ENCODE measurements around the gene PRKCZ. TPM values are rescaled to one million over a fixed set of nuclear protein-coding genes. Genes with fewer than 3 reads are reported as not detected.

The PRKCZ gene
- total RNA-seq, 1 experiment from 2014 or later: 56.8 TPM

DNA sequence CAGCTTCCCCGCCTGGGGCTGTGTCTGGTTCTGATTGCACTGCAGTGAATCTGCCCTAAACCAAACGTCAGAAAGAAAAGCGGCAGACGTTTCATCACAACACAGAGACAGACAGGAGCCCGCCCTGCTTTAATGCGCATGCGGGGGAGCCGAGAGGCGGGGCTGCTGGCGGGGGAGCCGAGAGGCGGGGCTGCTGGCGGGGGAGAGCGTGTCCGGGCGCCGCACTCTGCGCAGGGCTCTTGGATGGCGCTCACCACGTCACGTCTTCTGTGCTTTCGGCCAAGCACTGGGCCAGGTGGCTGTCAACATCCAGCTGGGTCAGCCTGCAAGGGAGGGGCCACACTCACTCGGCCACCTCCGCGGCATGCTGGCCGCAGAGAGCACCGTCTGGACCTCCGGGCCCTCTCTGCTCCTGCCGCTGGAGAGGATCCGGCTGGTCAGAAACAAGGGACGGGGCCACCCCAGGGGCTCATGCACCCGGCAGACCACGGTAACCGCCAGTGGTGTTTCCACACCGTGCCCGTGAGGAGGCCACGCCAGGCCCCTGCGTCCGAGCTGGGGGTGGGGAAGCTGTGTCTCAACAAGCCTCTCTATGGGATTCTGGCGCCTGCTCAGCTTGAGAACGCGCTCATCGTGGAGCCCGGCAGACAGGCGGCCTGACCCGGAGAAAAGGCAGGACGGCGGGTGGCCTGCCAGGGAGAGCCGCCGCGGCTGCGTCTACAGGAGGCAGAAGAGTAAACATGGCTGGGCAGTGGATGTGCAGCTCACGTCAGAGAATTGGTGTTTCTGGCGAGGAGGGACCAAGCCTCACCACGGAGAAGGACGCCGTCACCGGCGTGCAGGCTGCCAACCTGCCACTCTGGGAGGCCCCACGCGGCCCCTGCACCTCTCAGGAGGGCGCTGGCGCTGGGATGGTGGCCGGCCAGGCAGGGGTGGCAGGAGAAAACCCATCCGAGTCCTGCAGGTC lies 139.5 kb downstream of the PRKCZ start:
- Histone ChIP-seq H3K79me2 (ENCODE audit: low read length) (peaks cover 43% of the 10 kb centered on the region), H3K9ac (ENCODE audit: low read length) (peak overlapping the region; percentile 81), H3K4me2 (ENCODE audit: low read length) (peak overlapping the region; percentile 92), H4K20me1 (ENCODE audit: low read length) (no peaks in the 10 kb centered on the region), H2AFZ (ENCODE audit: low read length) (peak overlapping the region; percentile 60), H3K27me3 (ENCODE audit: low read length) (no peaks in the 10 kb centered on the region), H3F3A (ENCODE audit: low read length, unreplicated experiment) (no peaks in the 10 kb centered on the region), H3K9me3 (ENCODE audit: low read length) (no peaks in the 10 kb centered on the region), H3K4me1 (ENCODE audit: insufficient read depth, low read length) (peaks cover 45% of the 10 kb centered on the region), H3K27ac (ENCODE audit: low read length) (peak overlapping the region; percentile 78), H3K9me2 (replicated peaks; ENCODE audit: low read length) (no peaks in the 10 kb centered on the region), H3K4me3 (ENCODE audit: low read length) (peak overlapping the region; percentile 70), H3K36me3 (ENCODE audit: low read depth, low read length) (no peaks in the 10 kb centered on the region; the same call in 1 of the 2 replicates)
- CTCF ChIA-PET: interaction anchor here (0.7 to 1.7 kb wide), 4 partner anchors 15 to 1068 kb away, joined by 3 to 5 read pairs (median 4); no protein-coding TSS in a partner anchor
- BruUV-seq (replicated peaks): TSS peak; percentile 66
- intact Hi-C loops (cut with micrococcal nuclease): loop anchor here (5.0 kb wide), 1 partner anchor 358 kb away; no protein-coding TSS in a partner anchor
- POLR2A ChIA-PET (ENCODE audit: unreplicated experiment): interaction anchor here (0.6 to 1.1 kb wide), 3 partner anchors 10 to 38 kb away, joined by 5 to 6 read pairs (median 5); no protein-coding TSS in a partner anchor
- ATAC-seq (peak; percentile 90), DNase-seq (peak; percentile 99)
- TF ChIP-seq EZH2phosphoT487 (IDR thresholded peaks at IDR 0.05; ENCODE audit: borderline replicate concordance, low read length): no peak
- TF ChIP-seq EZH2 (IDR thresholded peaks at IDR 0.05; ENCODE audit: low read length, unreplicated experiment): no peak
- TF ChIP-seq, protein P1, sequence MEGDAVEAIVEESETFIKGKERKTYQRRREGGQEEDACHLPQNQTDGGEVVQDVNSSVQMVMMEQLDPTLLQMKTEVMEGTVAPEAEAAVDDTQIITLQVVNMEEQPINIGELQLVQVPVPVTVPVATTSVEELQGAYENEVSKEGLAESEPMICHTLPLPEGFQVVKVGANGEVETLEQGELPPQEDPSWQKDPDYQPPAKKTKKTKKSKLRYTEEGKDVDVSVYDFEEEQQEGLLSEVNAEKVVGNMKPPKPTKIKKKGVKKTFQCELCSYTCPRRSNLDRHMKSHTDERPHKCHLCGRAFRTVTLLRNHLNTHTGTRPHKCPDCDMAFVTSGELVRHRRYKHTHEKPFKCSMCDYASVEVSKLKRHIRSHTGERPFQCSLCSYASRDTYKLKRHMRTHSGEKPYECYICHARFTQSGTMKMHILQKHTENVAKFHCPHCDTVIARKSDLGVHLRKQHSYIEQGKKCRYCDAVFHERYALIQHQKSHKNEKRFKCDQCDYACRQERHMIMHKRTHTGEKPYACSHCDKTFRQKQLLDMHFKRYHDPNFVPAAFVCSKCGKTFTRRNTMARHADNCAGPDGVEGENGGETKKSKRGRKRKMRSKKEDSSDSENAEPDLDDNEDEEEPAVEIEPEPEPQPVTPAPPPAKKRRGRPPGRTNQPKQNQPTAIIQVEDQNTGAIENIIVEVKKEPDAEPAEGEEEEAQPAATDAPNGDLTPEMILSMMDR (conservative IDR thresholded peaks at IDR 0.05; ENCODE audit: low read depth, low read length): no peak

DNA sequence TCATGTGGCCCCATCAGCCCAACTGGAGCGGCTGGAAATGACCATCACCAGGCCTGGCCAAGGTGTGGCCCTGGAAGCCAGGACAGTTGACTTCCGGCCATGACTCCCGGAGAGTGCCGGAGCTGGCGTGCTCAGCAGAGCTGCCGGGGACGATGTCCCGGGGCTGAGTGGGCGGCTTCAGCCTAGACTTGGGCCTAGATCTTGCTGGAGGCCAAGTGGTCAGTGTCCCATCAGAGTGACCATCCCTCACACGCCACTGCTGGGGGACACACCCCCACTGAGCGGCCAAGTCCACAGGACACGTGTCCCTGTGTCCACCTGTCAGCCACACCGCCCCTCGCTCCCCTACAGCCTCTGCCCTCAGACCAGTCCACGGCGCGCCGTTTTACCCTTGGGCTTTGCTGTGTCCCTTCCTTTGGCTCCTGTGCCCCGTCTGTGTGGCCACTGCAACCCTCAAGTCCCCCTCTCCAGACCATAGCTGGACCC lies 140.3 kb downstream of the PRKCZ start:
- no peaks in the 10 kb centered on the region for H3K9me3 ChIP-seq (ENCODE audit: low read length)
- H3K9me2 ChIP-seq (replicated peaks; ENCODE audit: low read length): no peaks in the 10 kb centered on the region
- peaks cover 49% of the 10 kb centered on the region for H3K4me1 ChIP-seq (ENCODE audit: insufficient read depth, low read length)
- ATAC-seq (peak; percentile 1; the same call in 1 of the 2 replicates), DNase-seq (peak; percentile 35)
- H3K79me2 ChIP-seq (ENCODE audit: low read length): peaks cover 43% of the 10 kb centered on the region
- H3K9ac ChIP-seq (ENCODE audit: low read length): peak overlapping the region; percentile 81
- no peak for TF ChIP-seq EZH2 (IDR thresholded peaks at IDR 0.05; ENCODE audit: low read length, unreplicated experiment)
- TF ChIP-seq, protein P1 (conservative IDR thresholded peaks at IDR 0.05; ENCODE audit: low read depth, low read length): no peak
- no peak for TF ChIP-seq EZH2phosphoT487 (IDR thresholded peaks at IDR 0.05; ENCODE audit: borderline replicate concordance, low read length)
- ChIA-PET CTCF (interaction anchor here (1.7 kb wide), 1 partner anchor 50 kb away, joined by 5 read pairs; no protein-coding TSS in a partner anchor), POLR2A (ENCODE audit: unreplicated experiment) (no interaction called here)
- intact Hi-C loops (cut with micrococcal nuclease): loop anchor here (5.0 kb wide), 1 partner anchor 357 kb away; no protein-coding TSS in a partner anchor
- H3F3A ChIP-seq (ENCODE audit: low read length, unreplicated experiment): no peaks in the 10 kb centered on the region
- H3K36me3 ChIP-seq (ENCODE audit: low read depth, low read length): no peaks in the 10 kb centered on the region
- H2AFZ ChIP-seq (ENCODE audit: low read length): peak overlapping the region; percentile 18; the same call in 1 of the 2 replicates
- no peaks in the 10 kb centered on the region for H3K27me3 ChIP-seq (ENCODE audit: low read length)
- peak overlapping the region; percentile 78 for H3K27ac ChIP-seq (ENCODE audit: low read length)
- no TSS peak for BruUV-seq (replicated peaks)
- H3K4me3 ChIP-seq (ENCODE audit: low read length): peak overlapping the region; percentile 70
- H4K20me1 ChIP-seq (ENCODE audit: low read length): no peaks in the 10 kb centered on the region
- H3K4me2 ChIP-seq (ENCODE audit: low read length): peak overlapping the region; percentile 92

All from PC-3 (cell line).